Fibroblast of upper back skin (primary cell): ENCODE data around the gene GRHL1.

ENCODE experiments used
- DNase-seq: peaks from one replicate; pipeline ENCODE4 v3.0.0-alpha.2; 2013

The GRHL1 gene

GRCh38 chr2:9949992-9950520 lies 1.4 kb upstream of the GRHL1 start:
- no peak for DNase-seq

GRCh38 chr2:9950521-9951271 lies 797 bp upstream of the GRHL1 start:
- DNase-seq: no peak

- DNase-seq: no peak
These were observed 296 bp upstream of the GRHL1 start for GRCh38 chr2:9951272-9951521.

GRCh38 chr2:9952286-9952737 lies 819 bp downstream of the GRHL1 start:
- DNase-seq: no peak

GRCh38 chr2:9952856-9953503 lies 1.5 kb downstream of the GRHL1 start:
- DNase-seq: no peak

GRCh38 chr2:9954136-9954535 lies 2.6 kb downstream of the GRHL1 start:
- DNase-seq: no peak

GRCh38 chr2:9958057-9958456 lies 6.6 kb downstream of the GRHL1 start:
- DNase-seq: no peak

- no peak for DNase-seq
These were observed 7.8 kb downstream of the GRHL1 start for GRCh38 chr2:9959262-9959661.

GRCh38 chr2:9961013-9961412 lies 9.5 kb downstream of the GRHL1 start:
- DNase-seq: no peak

GRCh38 chr2:9964334-9964980 lies 13.0 kb downstream of the GRHL1 start:
- DNase-seq: no peak

- DNase-seq: no peak
These were observed 13.8 kb downstream of the GRHL1 start for GRCh38 chr2:9965119-9965822.

- no peak for DNase-seq
These were observed 15.1 kb downstream of the GRHL1 start for GRCh38 chr2:9966491-9967022.

- DNase-seq: no peak
These were observed 15.7 kb downstream of the GRHL1 start for GRCh38 chr2:9967053-9967775.

GRCh38 chr2:9968553-9969497 lies 17.3 kb downstream of the GRHL1 start:
- DNase-seq: no peak

- no peak for DNase-seq
These were observed 18.9 kb downstream of the GRHL1 start for GRCh38 chr2:9970200-9971044.

- DNase-seq: no peak
These were observed 19.8 kb downstream of the GRHL1 start for GRCh38 chr2:9971105-9971818.

- no peak for DNase-seq
These were observed 20.4 kb downstream of the GRHL1 start for GRCh38 chr2:9971890-9972289.

GRCh38 chr2:9972621-9973479 lies 21.4 kb downstream of the GRHL1 start:
- DNase-seq: no peak

- no peak for DNase-seq
These were observed 22.2 kb downstream of the GRHL1 start for GRCh38 chr2:9973690-9974089.
